ENCODE results near the gene AGBL3. TPM values are rescaled to one million over a fixed set of nuclear protein-coding genes. Genes with fewer than 3 reads are reported as not detected.

The AGBL3 gene
- total RNA-seq, 1 experiment from 2014 or later = 2.1 TPM

DNA sequence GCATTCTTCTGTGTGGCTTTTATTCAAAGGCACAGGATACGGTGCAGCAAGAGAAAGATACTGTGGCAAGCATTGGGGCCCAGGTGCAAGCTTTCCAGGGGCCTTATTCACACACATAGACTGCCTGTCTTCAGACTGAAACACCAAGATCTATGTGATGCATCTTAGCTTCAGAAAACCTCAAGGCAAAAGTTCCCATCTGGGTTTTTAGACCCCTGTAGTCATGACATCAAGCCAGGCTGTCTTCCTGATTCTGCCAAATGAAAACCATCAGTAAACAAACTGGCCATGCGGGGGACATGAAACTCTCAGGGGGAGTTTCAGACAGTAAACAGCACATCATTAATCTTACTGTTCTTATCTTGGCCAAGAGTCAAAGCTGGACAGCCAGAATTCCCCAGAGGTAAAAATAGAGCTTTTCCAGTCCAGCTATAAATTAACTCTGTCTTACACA is 9.8 kb downstream of the AGBL3 start (continued):
- no peak for TF ChIP-seq ZNF532 (CRISPR knock-in tag; IDR thresholded peaks at IDR 0.05; ENCODE audit: borderline replicate concordance)
- no peak for TF ChIP-seq ZNF671 (CRISPR knock-in tag; IDR thresholded peaks at IDR 0.05)
- no peak for TF ChIP-seq ZMAT4 (CRISPR knock-in tag; IDR thresholded peaks at IDR 0.05)
- no peak for TF ChIP-seq MXD4 (CRISPR knock-in tag; IDR thresholded peaks at IDR 0.05; ENCODE audit: borderline replicate concordance)
- no peak for TF ChIP-seq MAX (CRISPR knock-in tag; IDR thresholded peaks at IDR 0.05)
- TF ChIP-seq FOXP4 (CRISPR knock-in tag; IDR thresholded peaks at IDR 0.05) = no peak
- no peak for TF ChIP-seq OVOL2 (CRISPR knock-in tag; IDR thresholded peaks at IDR 0.05; ENCODE audit: borderline replicate concordance)
- TF ChIP-seq, protein P1, sequence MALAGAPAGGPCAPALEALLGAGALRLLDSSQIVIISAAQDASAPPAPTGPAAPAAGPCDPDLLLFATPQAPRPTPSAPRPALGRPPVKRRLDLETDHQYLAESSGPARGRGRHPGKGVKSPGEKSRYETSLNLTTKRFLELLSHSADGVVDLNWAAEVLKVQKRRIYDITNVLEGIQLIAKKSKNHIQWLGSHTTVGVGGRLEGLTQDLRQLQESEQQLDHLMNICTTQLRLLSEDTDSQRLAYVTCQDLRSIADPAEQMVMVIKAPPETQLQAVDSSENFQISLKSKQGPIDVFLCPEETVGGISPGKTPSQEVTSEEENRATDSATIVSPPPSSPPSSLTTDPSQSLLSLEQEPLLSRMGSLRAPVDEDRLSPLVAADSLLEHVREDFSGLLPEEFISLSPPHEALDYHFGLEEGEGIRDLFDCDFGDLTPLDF (CRISPR knock-in tag; IDR thresholded peaks at IDR 0.05) = no peak
- no peak for TF ChIP-seq CREB1 (CRISPR knock-in tag; IDR thresholded peaks at IDR 0.05)
- no peak for TF ChIP-seq GRHL2 (CRISPR knock-in tag; IDR thresholded peaks at IDR 0.05; ENCODE audit: insufficient replicate concordance, severe bottlenecking)
- TF ChIP-seq JUN (CRISPR knock-in tag; IDR thresholded peaks at IDR 0.05) = no peak
- TF ChIP-seq FOXJ3 (CRISPR knock-in tag; IDR thresholded peaks at IDR 0.05; ENCODE audit: borderline replicate concordance) = no peak
- TF ChIP-seq, protein P2, sequence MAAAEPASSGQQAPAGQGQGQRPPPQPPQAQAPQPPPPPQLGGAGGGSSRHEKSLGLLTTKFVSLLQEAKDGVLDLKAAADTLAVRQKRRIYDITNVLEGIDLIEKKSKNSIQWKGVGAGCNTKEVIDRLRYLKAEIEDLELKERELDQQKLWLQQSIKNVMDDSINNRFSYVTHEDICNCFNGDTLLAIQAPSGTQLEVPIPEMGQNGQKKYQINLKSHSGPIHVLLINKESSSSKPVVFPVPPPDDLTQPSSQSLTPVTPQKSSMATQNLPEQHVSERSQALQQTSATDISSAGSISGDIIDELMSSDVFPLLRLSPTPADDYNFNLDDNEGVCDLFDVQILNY (CRISPR knock-in tag; IDR thresholded peaks at IDR 0.05) = no peak
- TF ChIP-seq ZNF317 (CRISPR knock-in tag; IDR thresholded peaks at IDR 0.05; ENCODE audit: borderline replicate concordance, low read depth) = no peak

DNA sequence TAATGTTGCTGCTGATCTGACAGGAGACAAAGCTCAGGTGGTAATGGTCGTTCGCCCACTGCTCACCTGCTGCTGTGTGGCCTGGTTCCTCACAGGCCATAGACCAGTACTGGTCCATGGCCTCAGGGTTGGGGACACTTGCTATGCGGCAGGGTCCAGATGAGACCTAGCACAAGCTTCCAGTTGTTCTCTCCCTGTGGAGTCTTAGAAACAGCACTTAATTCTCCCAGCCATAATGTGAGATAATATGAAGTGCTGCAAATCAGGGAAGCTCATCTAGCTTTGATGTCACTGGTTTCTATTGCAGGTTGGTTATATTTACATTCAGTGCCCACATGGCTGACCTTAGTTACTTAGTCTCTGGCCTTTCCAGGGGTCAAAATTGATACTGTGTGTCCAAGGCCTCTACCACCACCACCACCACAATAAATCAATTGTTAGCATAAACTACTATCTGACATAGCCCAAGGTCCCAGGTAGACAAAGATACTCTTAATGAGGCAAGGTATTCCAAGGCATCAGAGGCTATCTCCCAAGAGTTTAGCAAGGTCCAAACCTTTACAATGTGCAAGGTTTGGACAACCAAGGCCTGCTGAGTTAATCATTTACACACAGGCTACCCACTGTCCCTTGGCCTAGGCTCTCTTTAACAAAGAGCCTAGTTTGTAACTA is 11.0 kb downstream of the AGBL3 start:
- no peak overlapping the region for H3K27ac Mint-ChIP-seq
- no peak for DNase-seq (ENCODE audit: low spot score)
- H3K27me3 Mint-ChIP-seq (ENCODE audit: low read depth) = no peaks in the 10 kb centered on the region
- CTCF ChIA-PET = interaction anchor here (0.9 kb wide), 1 partner anchor 12 kb away, joined by 4 read pairs; the partner anchor contains the start of gene AGBL3
- no peaks in the 10 kb centered on the region; the same call in 1 of the 2 replicates for H3K36me3 Mint-ChIP-seq
- H3K9me3 Mint-ChIP-seq = peaks cover 3% of the 10 kb centered on the region; the same call in 1 of the 2 replicates
- TF ChIP-seq GABPB1 (CRISPR knock-in tag; IDR thresholded peaks at IDR 0.05) (0 out of 2 replicates have a peak, but pooled peaks have one; percentile 32), CDX4 (CRISPR knock-in tag; IDR thresholded peaks at IDR 0.05; ENCODE audit: borderline replicate concordance) (no peak)
- H3K4me3 Mint-ChIP-seq = no peak overlapping the region
- POLR2A ChIA-PET = no interaction called here
- ATAC-seq = no peak
- no peaks in the 10 kb centered on the region for H3K4me1 Mint-ChIP-seq

Data from WTC11 (cell line).